ENCODE results near the gene FARS2.

Gene FARS2

GRCh38 chr6:5290097-5290496 lies 28.8 kb downstream of the FARS2 start:
- H3K4me3 ChIP-seq (ENCODE audit: low read depth, low read length), result no peak overlapping the region
- DNase-seq (ENCODE audit: low read depth), result no peak
- no peak for TF ChIP-seq CTCF (IDR thresholded peaks at IDR 0.05; ENCODE audit: control insufficient read depth, extremely low read depth, insufficient read depth)

GRCh38 chr6:5290500-5290899 lies 29.2 kb downstream of the FARS2 start:
- H3K4me3 ChIP-seq (ENCODE audit: low read depth, low read length), result no peak overlapping the region
- no peak for TF ChIP-seq CTCF (IDR thresholded peaks at IDR 0.05; ENCODE audit: control insufficient read depth, extremely low read depth, insufficient read depth)
- no peak for DNase-seq (ENCODE audit: low read depth)

GRCh38 chr6:5292154-5292553 lies 30.8 kb downstream of the FARS2 start:
- TF ChIP-seq CTCF (IDR thresholded peaks at IDR 0.05; ENCODE audit: control insufficient read depth, extremely low read depth, insufficient read depth), result no peak
- no peak for DNase-seq (ENCODE audit: low read depth)

GRCh38 chr6:5293692-5294091 lies 32.4 kb downstream of the FARS2 start:
- DNase-seq (ENCODE audit: low read depth), result no peak
- no peak for TF ChIP-seq CTCF (IDR thresholded peaks at IDR 0.05; ENCODE audit: control insufficient read depth, extremely low read depth, insufficient read depth)
- no peak overlapping the region for H3K4me3 ChIP-seq (ENCODE audit: low read depth, low read length)

More at GRCh38 chr6:5292154-5292553, 30.8 kb downstream of the FARS2 start:
- H3K4me3 ChIP-seq (ENCODE audit: low read depth, low read length), result no peak overlapping the region

GRCh38 chr6:5294392-5295211 lies 33.3 kb downstream of the FARS2 start:
- TF ChIP-seq CTCF (IDR thresholded peaks at IDR 0.05; ENCODE audit: control insufficient read depth, extremely low read depth, insufficient read depth), result no peak

GRCh38 chr6:5295623-5296022 lies 34.3 kb downstream of the FARS2 start:
- TF ChIP-seq CTCF (IDR thresholded peaks at IDR 0.05; ENCODE audit: control insufficient read depth, extremely low read depth, insufficient read depth), result no peak

More at GRCh38 chr6:5294392-5295211, 33.3 kb downstream of the FARS2 start:
- DNase-seq (ENCODE audit: low read depth), result no peak
- no peak overlapping the region for H3K4me3 ChIP-seq (ENCODE audit: low read depth, low read length)

More at GRCh38 chr6:5295623-5296022, 34.3 kb downstream of the FARS2 start:
- H3K4me3 ChIP-seq (ENCODE audit: low read depth, low read length), result no peak overlapping the region
- no peak for DNase-seq (ENCODE audit: low read depth)
